COLO668 (cell line): ENCODE data around the gene CACNG5.

Source experiments
- DNase-seq: peaks from one replicate; lab custom pipeline; 2025; ENCODE audit not compliant: unreplicated experiment; lab: John Stamatoyannopoulos, UW

Gene CACNG5, protein sequence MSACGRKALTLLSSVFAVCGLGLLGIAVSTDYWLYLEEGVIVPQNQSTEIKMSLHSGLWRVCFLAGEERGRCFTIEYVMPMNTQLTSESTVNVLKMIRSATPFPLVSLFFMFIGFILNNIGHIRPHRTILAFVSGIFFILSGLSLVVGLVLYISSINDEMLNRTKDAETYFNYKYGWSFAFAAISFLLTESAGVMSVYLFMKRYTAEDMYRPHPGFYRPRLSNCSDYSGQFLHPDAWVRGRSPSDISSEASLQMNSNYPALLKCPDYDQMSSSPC

DNA sequence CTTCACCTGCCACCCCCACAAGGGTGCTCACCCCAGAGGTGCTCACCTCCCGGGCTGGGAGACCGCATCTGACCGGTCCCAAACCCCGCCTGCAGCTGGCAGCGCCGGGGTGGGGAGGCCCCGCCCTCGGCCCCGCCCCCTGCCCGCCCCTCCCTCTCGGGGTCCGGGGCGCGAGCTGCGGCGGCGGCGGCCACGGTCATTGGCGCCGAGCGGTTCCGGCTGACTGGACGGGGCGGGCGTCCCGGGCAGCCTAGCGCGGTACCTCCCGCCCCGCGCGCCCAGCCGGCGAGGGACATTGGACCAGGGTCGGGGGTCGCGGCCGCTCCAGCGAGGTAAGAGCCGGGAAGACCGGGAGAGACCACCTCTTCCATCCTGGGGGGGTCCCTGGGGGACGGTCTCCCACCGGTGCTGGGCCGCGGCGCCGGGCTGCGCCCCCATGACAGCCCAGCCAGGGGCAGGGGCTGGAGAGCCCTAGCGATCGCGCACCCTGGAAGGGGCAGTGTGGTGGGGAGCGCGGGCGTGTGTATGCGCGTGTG lies at the start of gene CACNG5:
Gene CACNG5, plus strand, starts transcription at position 199 of the 536 bp plus-strand sequence. CDS start 42,216 bp downstream, outside the sequence.
- peak; percentile 35 for DNase-seq

DNA sequence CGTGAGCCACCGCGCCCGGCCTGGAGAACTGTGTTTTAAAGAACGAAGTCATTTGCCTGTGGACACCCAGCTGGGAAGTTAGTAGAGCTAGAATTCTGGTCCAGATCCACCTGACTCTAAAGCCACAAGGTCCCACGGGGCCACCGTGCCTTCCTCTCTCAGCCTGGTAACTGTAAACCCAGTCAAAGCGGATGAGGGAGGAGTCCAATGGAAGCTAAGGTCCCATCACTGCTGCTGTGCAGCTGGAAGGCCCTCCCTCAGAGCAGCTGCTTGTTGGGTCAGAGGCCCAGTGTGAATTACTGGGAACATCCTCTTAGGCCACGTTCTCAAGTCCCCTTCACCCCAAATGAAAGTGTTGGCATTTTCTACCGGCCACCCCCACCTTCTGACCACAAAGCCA lies 48.8 kb upstream of the CACNG5 start:
- DNase-seq, result no peak

DNA sequence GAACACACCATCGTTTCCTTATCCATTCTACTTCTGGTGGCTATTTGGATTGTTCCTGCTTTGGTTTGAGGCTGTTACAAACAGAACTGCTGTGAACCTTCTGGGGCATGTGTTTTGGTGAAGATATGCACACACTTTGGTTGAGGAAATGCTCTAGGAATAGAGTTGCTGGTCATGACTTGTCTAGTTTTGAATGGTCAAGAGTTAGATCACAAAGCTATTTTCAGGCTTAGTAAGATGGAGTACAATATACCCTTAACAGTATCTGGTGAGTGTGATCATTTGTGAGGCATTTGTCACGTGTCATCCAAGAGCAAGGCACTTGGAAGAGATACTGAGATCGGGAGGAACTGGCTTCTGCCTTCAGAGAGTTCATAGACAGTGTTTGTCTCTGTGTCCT lies 47.0 kb upstream of the CACNG5 start:
- DNase-seq, result no peak

DNA sequence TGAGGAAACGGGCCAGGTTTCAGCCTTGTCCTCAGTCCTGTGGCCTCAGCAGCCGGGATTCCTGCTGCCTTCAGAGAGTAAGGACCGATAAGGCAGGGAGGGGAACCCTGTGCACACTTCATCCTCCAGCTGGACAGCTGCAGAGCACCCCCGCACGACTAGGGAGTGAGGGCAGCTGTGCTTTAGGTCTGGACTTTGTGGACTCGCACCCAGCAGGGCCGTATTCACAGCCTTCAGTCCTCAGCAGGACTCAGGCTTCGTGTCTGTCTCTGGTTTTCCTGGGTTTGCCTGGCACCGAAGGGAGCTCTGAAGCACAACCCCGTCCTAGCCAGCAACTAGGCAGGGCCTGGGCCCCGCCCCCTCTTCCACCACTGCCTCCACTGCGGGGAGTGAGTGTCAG lies 45.8 kb upstream of the CACNG5 start:
- DNase-seq, result no peak

DNA sequence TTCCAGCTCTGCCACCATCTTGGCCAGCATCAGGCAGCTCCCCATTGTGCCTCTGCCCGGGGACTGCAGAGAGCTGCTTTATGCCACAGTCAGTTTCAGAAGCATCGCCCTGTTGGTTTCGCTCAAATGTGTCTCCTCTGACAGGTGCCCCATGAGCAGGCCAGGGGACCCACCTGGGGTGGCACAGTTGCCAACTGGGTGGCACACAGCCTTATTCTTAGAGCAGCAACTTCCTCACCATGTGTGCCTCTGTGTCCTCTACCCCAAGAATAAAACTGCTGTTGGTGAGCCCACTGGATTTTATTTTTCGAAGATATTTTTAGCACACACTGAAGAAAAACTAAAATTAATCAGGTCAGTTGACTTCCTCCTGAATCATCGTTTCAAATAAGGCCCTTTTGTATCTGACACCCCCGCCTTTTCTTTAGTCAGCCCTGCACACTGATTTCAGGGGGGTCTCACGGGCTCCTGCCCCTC lies 44.9 kb upstream of the CACNG5 start:
- DNase-seq, result no peak

DNA sequence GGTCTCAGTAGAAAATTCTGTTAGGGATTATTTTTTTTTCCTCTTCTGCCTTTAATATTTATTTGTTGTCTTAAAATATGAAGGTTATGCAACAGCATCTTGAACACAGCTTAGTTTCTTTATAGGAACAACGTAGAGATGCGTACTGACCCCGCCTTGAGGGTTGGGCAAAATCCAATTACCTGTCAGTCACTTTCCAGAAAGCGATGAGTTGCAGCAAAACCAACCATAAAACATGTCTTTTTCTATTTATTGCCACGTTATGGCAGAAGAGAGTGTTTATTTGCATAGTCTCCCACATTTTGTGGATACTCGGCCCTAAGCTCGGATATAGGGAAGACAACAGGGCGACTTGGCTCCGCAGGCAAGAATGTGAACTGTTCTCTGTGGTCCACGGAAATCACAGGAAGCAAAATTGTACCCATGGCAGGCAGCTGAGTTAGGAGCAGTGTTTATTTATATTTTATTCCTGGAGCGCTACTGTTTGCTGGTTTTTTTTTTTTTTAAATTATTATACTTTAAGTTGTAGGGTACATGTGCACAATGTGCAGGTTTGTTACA lies 44.3 kb upstream of the CACNG5 start:
- DNase-seq, result no peak

DNA sequence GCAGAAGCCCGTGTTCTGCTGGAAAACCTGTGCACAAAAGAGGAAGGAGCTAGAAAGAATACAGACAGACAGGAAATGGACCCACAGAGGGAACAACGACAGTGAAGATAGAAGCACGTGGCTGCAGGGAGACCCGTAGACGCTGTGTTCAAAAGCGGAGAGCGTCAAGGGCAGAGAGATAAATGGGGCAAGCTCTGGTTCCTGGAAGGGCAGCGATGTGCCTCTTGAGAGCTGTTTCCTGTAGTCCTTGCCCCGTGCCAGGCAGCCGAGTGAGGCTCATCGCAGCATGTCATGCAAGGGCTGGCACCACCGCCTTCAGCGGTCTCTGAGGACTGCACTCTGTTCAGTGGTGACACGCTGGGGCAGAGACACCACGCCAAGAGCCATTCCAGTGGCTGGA lies 43.6 kb upstream of the CACNG5 start:
- DNase-seq, result no peak

DNA sequence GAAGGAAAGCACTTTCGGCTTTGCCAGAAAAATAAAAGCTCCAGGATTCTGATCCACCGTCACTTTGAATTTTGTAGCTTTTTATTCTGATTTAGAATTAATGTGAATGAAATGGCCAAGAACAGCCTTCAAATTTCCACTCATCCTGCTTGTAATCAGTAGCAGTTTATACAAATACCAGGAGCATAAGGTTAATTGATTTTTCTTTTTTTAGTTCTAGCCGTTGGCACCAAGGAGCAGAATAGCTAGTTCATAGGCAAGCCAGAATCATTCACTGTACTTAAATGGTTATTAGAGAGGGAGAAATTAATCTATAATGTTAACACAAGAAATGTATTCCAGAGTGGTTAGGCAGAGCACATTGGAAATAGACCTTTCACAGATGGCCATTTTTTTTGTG lies 41.1 kb upstream of the CACNG5 start:
- no peak for DNase-seq

DNA sequence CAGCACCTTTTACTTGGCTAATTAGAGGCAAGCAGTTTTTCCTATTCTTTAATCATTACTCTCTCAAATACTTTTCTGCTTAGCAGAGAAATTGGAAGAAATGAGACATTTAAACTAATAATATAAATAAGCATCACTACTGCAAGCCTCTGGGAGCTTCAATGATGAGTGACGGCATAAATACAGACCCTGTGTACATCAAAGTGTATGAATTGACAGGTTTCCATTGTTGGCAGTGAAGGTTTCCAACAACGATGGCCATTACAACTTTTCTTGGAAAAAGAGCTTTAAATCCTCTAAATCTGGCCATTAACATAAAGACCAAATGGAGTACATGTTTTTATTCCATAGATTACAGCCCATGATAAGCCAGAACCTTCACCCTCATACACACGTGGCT lies 39.4 kb upstream of the CACNG5 start:
- DNase-seq, result no peak

DNA sequence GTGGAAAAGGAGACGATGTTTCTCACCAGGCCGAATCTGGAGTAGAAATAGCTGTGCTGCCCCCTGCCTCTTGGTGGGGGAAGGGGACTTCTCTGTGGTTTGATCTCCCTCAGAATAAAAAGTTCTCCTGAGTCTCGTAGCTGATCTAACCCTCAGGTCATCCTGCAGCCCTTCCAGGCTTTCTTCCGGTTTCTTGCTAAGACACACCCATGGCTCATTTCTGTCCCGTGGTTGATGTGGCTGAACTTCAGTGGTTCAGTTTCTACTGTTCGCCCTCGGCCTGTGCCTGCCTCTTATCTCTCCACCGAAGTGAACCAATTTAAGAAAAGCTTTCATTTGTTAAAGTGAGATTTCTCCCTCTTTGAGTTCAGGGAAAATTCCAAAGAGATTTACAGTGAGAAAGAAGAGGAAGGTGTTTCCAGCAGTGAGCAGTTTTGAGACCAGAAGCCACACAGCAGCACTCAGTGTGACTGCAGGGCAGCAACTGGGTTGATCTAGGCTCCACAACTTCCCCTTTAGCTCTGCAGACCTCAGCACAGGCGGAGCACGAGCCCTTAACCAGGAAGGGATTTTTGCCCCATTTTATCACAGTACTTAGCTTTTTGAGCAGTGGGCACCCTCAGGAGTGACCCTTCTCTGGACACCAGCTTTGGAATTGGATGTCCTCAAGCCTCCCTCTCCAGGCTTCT lies 34.9 kb upstream of the CACNG5 start:
- no peak for DNase-seq

DNA sequence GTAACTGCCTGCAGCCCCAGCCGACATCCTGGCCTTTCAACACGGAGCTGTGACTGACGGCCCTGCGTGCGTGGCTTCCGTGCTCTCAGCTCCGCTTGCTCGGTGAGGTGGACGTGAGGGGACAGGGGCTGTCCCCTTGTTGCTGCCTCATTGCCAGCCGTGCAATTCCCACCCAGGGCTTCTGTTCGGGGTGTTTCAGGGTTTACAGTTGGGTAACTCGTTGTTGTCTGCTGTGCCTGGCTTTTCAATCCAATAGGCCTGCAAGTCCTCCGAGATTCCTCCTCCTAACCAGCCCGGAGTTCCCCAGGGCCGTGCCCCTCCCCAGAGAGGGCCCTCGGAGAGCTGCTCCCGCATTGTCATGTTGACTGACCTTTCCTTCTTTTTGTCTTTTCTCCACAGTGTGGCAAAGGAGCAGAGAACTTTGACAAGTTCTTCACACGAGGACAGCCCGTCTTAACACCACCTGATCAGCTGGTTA lies 31.4 kb upstream of the CACNG5 start:
- no peak for DNase-seq

DNA sequence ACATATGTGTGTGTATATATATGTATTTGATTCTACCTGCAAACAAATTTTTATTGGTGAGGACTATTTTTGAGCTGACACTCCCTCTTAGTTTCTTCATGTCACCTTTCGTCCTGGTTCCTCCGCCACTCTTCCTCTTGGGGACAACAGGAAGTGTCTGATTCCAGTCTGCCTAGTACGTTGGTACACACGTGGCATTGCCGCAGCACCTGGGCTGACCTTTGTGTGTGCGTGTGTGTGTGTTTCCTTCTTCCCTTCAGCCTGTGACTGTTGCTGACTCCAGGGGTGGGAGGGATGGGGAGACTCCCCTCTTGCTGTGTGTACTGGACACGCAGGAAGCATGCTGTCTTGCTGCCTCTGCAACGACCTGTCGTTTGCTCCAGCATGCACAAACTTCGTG lies 29.4 kb upstream of the CACNG5 start:
- no peak for DNase-seq

DNA sequence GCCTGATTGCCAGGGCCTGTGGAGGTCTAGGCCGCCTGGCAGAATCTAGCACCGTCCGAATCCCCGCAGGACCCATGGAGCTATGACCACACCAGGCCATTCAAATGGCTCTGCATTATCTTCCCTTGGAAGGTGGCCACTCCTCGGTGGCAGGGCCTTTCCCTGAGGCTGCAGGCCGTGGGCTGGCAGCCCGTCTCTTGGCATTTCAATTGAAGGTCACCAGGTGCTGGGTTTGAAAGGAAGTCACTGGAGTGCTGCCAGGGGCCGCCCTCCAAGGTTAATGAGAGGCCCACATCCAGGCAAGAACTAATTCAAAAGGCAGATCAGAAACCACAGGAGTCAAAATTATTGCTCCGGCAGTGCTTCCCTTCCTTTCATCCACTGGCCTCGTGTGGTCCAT lies 27.7 kb upstream of the CACNG5 start:
- DNase-seq, result peak; percentile 28

DNA sequence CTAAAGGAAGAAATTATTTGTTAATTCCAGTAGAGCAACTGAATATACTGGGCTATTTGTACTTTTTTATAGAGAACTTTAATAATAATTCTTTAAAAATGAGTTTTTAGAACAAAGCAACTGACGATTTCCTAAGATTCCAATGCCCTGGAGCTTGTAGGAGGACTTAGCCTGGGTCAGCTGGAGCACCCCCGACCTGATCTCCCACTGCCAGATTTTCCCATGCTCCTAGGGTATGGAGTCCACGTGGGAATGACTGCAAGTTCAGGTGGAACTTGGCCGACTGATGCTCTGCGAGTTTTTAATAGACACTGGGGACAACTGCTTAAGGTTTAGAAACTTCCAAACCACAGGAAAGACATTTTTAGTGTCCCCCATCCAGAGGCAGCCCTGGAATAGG lies 25.5 kb upstream of the CACNG5 start:
- no peak for DNase-seq

DNA sequence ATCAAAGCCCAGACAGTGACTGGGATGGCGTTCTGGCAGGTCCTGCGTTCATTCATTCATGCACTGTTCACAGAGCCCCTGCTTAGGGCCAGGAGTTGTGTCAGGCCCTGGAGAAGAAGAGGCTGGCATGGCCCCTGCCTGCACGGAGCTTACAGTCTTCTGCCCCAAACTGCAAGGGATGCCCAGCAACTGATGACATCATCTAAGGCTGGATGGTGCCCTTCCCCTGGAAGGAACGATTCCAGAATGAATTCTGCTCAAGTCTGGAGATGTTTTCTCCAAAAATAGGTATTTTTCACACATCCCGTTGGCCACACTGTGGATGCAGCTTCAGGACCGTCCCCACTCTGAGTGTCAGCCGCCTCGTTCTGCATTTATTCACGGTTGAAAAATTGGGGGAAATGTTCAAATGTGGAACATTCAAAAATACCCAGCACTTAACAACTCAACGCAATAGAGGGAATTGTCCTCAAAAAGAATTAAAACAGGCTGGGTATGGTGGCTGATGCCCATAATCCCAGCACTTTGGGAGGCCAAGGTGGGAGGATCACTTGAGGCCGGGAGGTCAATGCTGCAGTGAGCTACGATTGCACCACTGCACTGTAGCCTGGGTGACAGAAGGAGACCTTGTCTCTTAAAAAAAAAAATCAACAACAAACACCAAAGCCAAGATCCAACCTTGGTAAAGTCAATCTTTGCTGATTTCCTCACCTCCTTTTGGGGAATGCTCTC lies 23.8 kb upstream of the CACNG5 start:
- DNase-seq, result no peak

DNA sequence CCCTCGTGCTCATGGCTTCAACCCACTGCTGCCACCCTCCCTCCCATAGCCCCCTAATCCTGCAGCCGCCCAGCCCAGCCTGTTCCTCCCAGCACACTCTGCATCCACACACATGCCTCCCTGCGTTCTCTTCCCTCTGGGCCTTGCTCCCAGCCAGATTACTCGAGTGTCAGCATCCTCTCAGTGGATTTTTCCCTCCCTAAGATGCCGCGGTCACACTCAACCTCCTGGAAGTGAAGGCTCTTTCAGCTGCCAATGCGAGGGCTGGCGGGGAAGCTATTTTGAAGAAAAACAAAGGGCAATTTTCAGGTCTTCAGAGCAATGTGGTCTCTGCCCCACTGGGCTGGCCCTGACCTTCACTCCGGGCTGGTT lies 23.2 kb upstream of the CACNG5 start:
- DNase-seq, result no peak

DNA sequence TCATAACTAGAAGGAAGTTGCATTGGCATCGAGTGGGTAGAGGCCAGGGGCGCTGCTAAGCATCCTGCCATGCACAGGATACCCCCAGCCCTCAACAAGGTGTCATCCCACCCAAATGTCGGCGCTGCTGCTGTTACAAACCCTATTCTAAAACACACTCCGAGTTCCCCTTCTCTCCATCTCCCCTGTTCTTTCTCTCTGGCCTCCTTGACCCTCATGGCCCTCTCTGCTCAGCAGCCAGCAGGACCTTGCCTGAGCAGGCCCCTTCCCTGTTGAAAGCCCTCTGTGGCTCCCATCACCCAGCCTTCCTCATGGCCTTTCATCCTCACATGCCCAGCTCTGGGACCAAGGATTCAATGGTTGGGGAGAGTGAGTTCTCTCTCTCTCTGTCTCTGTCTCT lies 22.3 kb upstream of the CACNG5 start:
- no peak for DNase-seq

DNA sequence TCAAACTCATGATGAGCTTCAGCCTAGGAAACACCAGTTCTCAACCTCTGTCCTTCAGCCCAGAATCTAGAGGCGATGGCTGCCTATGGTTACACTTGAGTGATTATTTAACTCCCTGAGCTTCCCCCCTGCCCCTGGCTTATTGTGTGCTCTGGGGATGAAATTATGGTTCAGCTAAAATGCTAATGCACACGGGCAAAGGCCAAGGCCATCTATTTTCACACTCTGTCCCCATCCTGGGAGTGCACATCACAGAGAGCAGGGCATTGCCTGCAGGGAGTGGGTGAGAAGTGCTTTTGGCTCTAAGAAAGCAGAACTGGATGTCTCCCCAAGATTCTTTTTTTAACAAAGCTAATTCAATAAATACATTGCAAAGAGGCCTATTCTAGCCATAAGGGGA lies 21.6 kb upstream of the CACNG5 start:
- no peak for DNase-seq

DNA sequence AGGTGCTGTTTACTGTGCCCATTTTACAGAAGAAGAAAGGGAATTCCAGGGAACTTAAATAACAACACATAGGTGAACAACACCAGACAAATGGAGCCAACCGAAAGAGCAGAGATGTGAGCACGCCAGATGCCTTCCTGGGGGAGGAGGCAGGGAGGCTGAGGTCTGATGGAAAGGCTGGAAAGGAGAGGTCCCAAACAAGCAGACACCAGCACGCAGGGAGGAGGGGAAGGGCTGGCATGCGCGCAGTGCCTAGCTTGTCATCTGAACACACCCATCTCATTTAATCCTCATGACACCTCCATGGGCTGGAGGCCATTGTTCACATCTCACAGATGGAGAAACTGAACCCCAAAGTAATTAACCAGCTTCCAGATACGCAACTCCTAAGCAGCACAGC lies 20.9 kb upstream of the CACNG5 start:
- DNase-seq, result no peak

DNA sequence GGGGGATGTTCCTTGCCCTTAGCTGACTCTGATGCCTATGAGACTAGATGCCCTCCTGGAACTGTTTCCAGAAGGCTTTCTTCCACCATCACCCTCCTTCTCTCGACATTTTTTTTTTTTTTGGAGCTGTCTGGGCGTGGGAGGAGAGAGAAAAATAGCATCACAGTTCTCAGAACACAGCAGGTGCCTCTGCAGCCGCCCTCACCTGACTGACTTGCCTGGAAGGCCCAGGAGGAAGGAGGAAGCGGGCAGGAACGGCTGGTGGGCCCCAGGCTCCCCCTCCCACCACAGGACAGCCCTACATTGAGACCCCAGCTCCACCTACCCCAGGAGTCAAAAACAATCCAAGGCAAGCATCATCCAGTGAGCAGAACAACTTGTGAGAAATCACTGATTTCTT lies 20.3 kb upstream of the CACNG5 start:
- no peak for DNase-seq

DNA sequence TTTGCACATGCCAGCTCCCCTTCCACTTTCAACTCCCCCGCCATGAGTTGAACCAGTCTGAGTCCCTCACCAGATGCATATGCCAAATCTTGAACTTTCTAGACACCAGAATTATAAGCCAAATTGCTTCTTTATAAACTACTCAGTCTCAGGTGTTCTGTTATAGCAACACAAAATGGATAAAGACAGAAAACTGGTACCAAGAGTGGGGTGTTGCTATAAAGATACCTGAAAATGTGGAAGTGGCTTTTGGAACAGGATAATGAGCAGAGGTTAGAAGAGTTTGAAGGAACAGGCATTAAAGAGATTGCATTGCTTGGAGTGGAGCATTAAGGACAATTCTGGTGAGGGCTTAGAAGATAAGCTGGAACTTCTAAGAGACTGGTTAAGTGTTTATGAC lies 17.2 kb upstream of the CACNG5 start:
- no peak for DNase-seq
